Calu3 (cell line): Measurements from ENCODE around the gene NUBP1. TPM values are rescaled to one million over a fixed set of nuclear protein-coding genes. Genes with fewer than 3 reads are reported as not detected.

Experiments
- BruUV-seq: library from RNA; stranded (reverse); fragments of 400-500 nt; replicated peaks from 2 replicates; lab custom pipeline; 2021; lab: Mats Ljungman, UMichigan
- CTCF ChIA-PET: fragments of 300-600 bp; sonication (Branson Sonifier 250); formaldehyde crosslinking; loops from one replicate; lab custom pipeline; 2022; ENCODE audit warnings: antibody characterized with exemption; lab: Charles Lee
- DNase-seq: peaks from one replicate; pipeline ENCODE4 v3.0.0; 2022
- H3K27ac Mint-ChIP-seq: one replicate; pipeline ENCODE4 v1.8.0; 2022; ENCODE audit warnings: mixed read lengths; ENCODE audit not compliant: unreplicated experiment
- H3K27me3 Mint-ChIP-seq: one replicate; pipeline ENCODE4 v1.8.0; 2022; ENCODE audit warnings: mixed read lengths; ENCODE audit not compliant: unreplicated experiment
- H3K36me3 Mint-ChIP-seq: one replicate; pipeline ENCODE4 v1.8.0; 2022; ENCODE audit warnings: mild to moderate bottlenecking, moderate library complexity, mixed read lengths; ENCODE audit not compliant: insufficient read depth, unreplicated experiment
- H3K4me1 Mint-ChIP-seq: one replicate; pipeline ENCODE4 v1.8.0; 2022; ENCODE audit warnings: mild to moderate bottlenecking, low read depth, mixed read lengths; ENCODE audit not compliant: unreplicated experiment
- H3K4me3 Mint-ChIP-seq: one replicate; pipeline ENCODE4 v1.8.0; 2022; ENCODE audit warnings: mild to moderate bottlenecking, low read depth, moderate library complexity, mixed read lengths; ENCODE audit not compliant: unreplicated experiment
- H3K9me3 Mint-ChIP-seq: one replicate; pipeline ENCODE4 v1.8.0; 2022; ENCODE audit warnings: low read depth, mixed read lengths; ENCODE audit not compliant: unreplicated experiment
- intact Hi-C: fragments of 100-400 bp; cut with micrococcal nuclease; formaldehyde crosslinking; loops from one replicate; pipeline ENCODE4 v1.10.0; 2022; ENCODE audit not compliant: unreplicated experiment
- total RNA-seq: library from RNA; stranded (reverse); gene quantifications from 2 replicates; pipeline ENCODE4 v1.2.3, GENCODE V29; 2022
- TF ChIP-seq, protein P1 (sequence below): fragments of 200-600 bp; IDR thresholded peaks from one replicate; pipeline ENCODE4 v1.8.0; 2022; ENCODE audit warnings: antibody characterized with exemption; ENCODE audit not compliant: unreplicated experiment

NUBP1 gene
- total RNA-seq, 1 experiment from 2014 or later: 35.9 TPM

DNA sequence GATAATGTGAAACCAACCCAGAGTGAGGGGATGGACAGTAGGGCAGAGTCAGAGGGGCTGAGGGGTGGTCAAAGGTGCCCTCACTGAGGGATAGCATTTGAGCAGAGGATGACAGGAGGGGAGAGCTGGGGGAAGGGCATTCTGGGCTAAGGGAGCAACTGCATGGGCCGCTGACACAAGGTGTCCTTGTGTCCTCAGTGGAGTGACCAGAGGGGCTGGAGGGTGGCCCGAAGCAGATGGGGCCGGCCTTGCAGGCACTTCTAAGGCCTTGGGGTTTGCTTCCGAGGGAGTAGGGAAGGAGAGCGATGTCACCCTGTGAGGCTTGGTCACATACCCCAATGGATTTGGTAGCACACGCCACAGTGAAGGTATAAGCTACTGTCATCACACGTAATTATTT lies 10.0 kb downstream of the NUBP1 start:
- Mint-ChIP-seq H3K9me3 (no peaks in the 10 kb centered on the region), H3K27ac (peak overlapping the region; percentile 12), H3K4me1 (peaks cover 7% of the 10 kb centered on the region), H3K36me3 (peaks cover 20% of the 10 kb centered on the region), H3K27me3 (no peaks in the 10 kb centered on the region), H3K4me3 (no peak overlapping the region)
- TF ChIP-seq, protein P1, sequence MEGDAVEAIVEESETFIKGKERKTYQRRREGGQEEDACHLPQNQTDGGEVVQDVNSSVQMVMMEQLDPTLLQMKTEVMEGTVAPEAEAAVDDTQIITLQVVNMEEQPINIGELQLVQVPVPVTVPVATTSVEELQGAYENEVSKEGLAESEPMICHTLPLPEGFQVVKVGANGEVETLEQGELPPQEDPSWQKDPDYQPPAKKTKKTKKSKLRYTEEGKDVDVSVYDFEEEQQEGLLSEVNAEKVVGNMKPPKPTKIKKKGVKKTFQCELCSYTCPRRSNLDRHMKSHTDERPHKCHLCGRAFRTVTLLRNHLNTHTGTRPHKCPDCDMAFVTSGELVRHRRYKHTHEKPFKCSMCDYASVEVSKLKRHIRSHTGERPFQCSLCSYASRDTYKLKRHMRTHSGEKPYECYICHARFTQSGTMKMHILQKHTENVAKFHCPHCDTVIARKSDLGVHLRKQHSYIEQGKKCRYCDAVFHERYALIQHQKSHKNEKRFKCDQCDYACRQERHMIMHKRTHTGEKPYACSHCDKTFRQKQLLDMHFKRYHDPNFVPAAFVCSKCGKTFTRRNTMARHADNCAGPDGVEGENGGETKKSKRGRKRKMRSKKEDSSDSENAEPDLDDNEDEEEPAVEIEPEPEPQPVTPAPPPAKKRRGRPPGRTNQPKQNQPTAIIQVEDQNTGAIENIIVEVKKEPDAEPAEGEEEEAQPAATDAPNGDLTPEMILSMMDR: no peak
- intact Hi-C loops: no loop called here
- no peak for DNase-seq
- CTCF ChIA-PET: interaction anchor here (1.2 kb wide), 1 partner anchor 12 kb away, joined by 3 read pairs; no protein-coding TSS in a partner anchor
- BruUV-seq: no TSS peak

DNA sequence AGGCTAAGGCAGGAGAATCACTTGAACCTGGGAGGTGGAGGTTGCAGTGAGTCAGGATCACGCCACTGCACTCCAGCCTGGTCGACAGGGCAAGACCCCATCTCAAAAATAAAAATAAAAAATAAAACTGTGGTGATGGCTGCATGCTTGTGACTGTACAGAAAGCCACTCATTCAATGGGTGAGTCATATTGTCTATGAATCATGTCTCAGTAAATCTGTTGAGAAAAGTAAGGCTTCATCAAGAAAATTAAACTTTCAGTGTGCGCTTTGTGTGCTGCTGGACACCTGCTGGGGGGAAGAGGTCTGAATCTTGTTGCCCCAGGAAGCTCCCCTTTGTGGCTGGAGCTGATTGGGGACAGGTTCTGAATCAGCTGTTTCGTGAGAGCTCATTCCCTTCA lies 11.3 kb downstream of the NUBP1 start:
- no peaks in the 10 kb centered on the region for H3K9me3 Mint-ChIP-seq
- intact Hi-C loops: loop anchor here (5.0 kb wide), 1 partner anchor 162 kb away; no protein-coding TSS in a partner anchor
- no peak for DNase-seq
- BruUV-seq: no TSS peak
- no peak overlapping the region for H3K4me3 Mint-ChIP-seq
- H3K27ac Mint-ChIP-seq: no peak overlapping the region
- H3K4me1 Mint-ChIP-seq: peaks cover 7% of the 10 kb centered on the region
- peaks cover 25% of the 10 kb centered on the region for H3K36me3 Mint-ChIP-seq
- no peaks in the 10 kb centered on the region for H3K27me3 Mint-ChIP-seq
- TF ChIP-seq, protein P1: no peak
- CTCF ChIA-PET: interaction anchor here (0.6 kb wide), 1 partner anchor 1978 kb away, joined by 8 read pairs; no protein-coding TSS in a partner anchor

DNA sequence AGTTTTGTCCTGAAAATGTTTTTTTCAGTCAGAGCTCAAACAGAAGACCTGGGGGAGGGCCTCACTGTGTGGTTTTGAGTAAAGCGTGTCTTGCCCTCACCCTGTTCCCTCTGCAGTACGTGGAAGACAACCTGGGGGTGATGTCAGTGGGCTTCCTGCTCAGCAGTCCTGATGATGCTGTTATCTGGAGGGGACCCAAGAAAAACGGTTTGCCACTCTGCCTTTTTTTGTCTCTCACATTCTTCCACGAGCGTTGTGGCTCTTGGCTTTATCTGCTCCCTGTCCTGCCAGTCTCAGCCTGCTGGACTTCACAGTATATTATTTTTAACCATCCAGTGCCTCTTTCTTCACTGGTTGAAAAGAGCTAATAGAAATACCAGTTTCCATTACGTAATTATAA lies 12.9 kb downstream of the NUBP1 start:
- H3K27ac Mint-ChIP-seq: no peak overlapping the region
- no peak for DNase-seq
- H3K9me3 Mint-ChIP-seq: no peaks in the 10 kb centered on the region
- no peak overlapping the region for H3K4me3 Mint-ChIP-seq
- BruUV-seq: no TSS peak
- H3K36me3 Mint-ChIP-seq: peaks cover 28% of the 10 kb centered on the region
- intact Hi-C loops: loop anchor here (5.0 kb wide), 1 partner anchor 161 kb away; no protein-coding TSS in a partner anchor
- no peaks in the 10 kb centered on the region for H3K27me3 Mint-ChIP-seq
- CTCF ChIA-PET: interaction anchor here (1.4 kb wide), 1 partner anchor 162 kb away, joined by 4 read pairs; no protein-coding TSS in a partner anchor
- peaks cover 7% of the 10 kb centered on the region for H3K4me1 Mint-ChIP-seq
- TF ChIP-seq, protein P1: no peak

DNA sequence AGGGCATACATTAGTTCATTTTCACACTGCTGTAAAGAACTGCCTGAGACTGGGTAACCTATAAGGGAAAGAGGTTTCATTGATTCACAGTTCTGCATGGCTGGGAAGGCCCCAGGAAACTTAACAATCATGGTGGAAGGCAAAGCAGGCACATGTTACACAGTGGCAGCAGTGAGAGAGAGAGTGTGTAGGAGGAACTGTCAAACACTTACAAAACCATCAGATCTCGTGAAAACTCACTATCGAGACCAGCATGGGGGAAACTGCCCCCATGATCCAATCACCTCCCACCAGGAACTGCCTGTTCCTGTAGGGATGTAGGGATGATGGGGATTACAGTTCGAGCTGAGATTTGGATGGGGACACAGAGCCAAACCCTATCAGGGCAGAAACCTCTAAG lies 17.2 kb downstream of the NUBP1 start:
- TF ChIP-seq, protein P1: no peak
- H3K27me3 Mint-ChIP-seq: no peaks in the 10 kb centered on the region
- H3K27ac Mint-ChIP-seq: no peak overlapping the region
- no TSS peak for BruUV-seq
- no peak overlapping the region for H3K4me3 Mint-ChIP-seq
- H3K9me3 Mint-ChIP-seq: no peaks in the 10 kb centered on the region
- no peaks in the 10 kb centered on the region for H3K4me1 Mint-ChIP-seq
- no peak for DNase-seq
- CTCF ChIA-PET: interaction anchor here (0.6 kb wide), 1 partner anchor 162 kb away, joined by 4 read pairs; no protein-coding TSS in a partner anchor
- H3K36me3 Mint-ChIP-seq: peaks cover 36% of the 10 kb centered on the region
- intact Hi-C loops: no loop called here
